Psoas muscle (tissue), 8 donors: ENCODE measurements around the gene ALG12. TPM values are rescaled to one million over a fixed set of nuclear protein-coding genes. Genes with fewer than 3 reads are reported as not detected.

Source experiments
- ATAC-seq, 4 donors: fragments of 200-7000 bp; cut with Tn5 transposase; one replicate each; pipeline ENCODE4 v1.9.1; 2020; ENCODE audit warnings: moderate library complexity in 3 of 4, mild to moderate bottlenecking in 2 of 4
- DNase-seq, 2 donors: peaks; one replicate each; pipeline ENCODE4 v3.0.0-alpha.2; 2020
- H3K27ac ChIP-seq: fragments of 200-600 bp; one replicate; pipeline ENCODE4 v1.8.0; 2022
- H3K27me3 ChIP-seq, 3 donors: fragments of 200-600 bp in 1 of 3; one replicate each; pipeline versions ENCODE4 v1.6.1 to v1.8.0; 2013 to 2022; ENCODE audit warnings: low read length in 2 of 3, mild to moderate bottlenecking in 2 of 3, moderate library complexity in 1 of 3; ENCODE audit not compliant: insufficient read depth in 3 of 3
- H3K36me3 ChIP-seq, 2 donors: fragments of 200-600 bp in 1 of 2; one replicate each; pipeline versions ENCODE4 v1.6.1 to v1.8.0; 2013 to 2022; ENCODE audit warnings: low read depth in 1 of 2, mild to moderate bottlenecking in 1 of 2, moderate library complexity in 1 of 2; ENCODE audit not compliant: insufficient read depth in 1 of 2
- H3K4me1 ChIP-seq: fragments of 200-600 bp; one replicate; pipeline ENCODE4 v1.8.0; 2022
- H3K4me3 ChIP-seq: fragments of 200-600 bp; one replicate; pipeline ENCODE4 v1.8.0; 2022; ENCODE audit warnings: mild to moderate bottlenecking
- H3K9me3 ChIP-seq: fragments of 200-600 bp; one replicate; pipeline ENCODE4 v1.8.0; 2022
- WGBS, 3 donors: extraction: QIAGEN DNeasy Blood & Tissue Kit; methylation state at CpG; one replicate each; pipeline versions ENCODE4 v1.1.6 to v1.1.7; 2013; 5-methylcytosine and 5-hydroxymethylcytosine counted together
- intact Hi-C, 2 donors: fragments of 100-400 bp; cut with DNase I; formaldehyde crosslinking; loops; one replicate each; pipeline versions ENCODE4 v1.11.0 to v1.14.2; 2022
- polyA plus RNA-seq, 3 donors: library from polyadenylated mRNA; stranded (reverse); fragments of 200-250 nt; gene quantifications; one replicate each; pipeline ENCODE4 v1.2.3, GENCODE V29; 2013
- total RNA-seq, 4 donors: library from RNA; stranded (reverse); fragmentation: NEBNext Ultra II Directional in 2 of 4; extraction: Animal tissue kit (Norgen Biotek cat#: 25700) in 2 of 4; gene quantifications; one replicate each; pipeline versions ENCODE4 v1.2.1 to v1.2.4, GENCODE V29; 2021 to 2023
- TF ChIP-seq, protein P1 (sequence below): fragments of 200-600 bp; IDR thresholded peaks from one replicate; pipeline ENCODE4 v1.8.0; 2022; ENCODE audit warnings: antibody characterized with exemption
- donor health status: healthy with polysubstance abuse.
- donor health status: DM: no; HTN: no; CAD: no; lungs with moderate emphysema.
- donor health status: Bipolar disorder and iron deficiency.
- donor health status: healthy.
- donor health status: DM: yes; HTN: yes; CAD: no.
- donor health status: DM: no; HTN: no; CAD: no.
- donor health status: DM: no; HTN: no; CAD: no.
- donor health status: DM: yes; HTN: yes; CAD: no.

The ALG12 gene
- total and polyA plus RNA-seq, 7 donors: 6.5 to 11.0 (median 8.2) TPM

- WGBS, 3 donors: 86 to 91% (median 89%) methylated on average over 12 of the region's 12 CpGs
- ATAC-seq: no peak
- DNase-seq: peak; percentile 13 to 42
- TF ChIP-seq, protein P1, sequence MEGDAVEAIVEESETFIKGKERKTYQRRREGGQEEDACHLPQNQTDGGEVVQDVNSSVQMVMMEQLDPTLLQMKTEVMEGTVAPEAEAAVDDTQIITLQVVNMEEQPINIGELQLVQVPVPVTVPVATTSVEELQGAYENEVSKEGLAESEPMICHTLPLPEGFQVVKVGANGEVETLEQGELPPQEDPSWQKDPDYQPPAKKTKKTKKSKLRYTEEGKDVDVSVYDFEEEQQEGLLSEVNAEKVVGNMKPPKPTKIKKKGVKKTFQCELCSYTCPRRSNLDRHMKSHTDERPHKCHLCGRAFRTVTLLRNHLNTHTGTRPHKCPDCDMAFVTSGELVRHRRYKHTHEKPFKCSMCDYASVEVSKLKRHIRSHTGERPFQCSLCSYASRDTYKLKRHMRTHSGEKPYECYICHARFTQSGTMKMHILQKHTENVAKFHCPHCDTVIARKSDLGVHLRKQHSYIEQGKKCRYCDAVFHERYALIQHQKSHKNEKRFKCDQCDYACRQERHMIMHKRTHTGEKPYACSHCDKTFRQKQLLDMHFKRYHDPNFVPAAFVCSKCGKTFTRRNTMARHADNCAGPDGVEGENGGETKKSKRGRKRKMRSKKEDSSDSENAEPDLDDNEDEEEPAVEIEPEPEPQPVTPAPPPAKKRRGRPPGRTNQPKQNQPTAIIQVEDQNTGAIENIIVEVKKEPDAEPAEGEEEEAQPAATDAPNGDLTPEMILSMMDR: no peak
- intact Hi-C loops: no loop called here
- Histone ChIP-seq H3K27ac (no peak overlapping the region), H3K9me3 (no peaks in the 10 kb centered on the region), H3K4me3 (no peak overlapping the region), H3K36me3 (peaks cover under 1 to 4% of the 10 kb centered on the region in 2 donors), H3K4me1 (peaks cover 39% of the 10 kb centered on the region), H3K27me3 (no peaks in the 10 kb centered on the region)
Observed at GRCh38 chr22:49957826-49958365, 39.7 kb upstream of the ALG12 start.

DNA sequence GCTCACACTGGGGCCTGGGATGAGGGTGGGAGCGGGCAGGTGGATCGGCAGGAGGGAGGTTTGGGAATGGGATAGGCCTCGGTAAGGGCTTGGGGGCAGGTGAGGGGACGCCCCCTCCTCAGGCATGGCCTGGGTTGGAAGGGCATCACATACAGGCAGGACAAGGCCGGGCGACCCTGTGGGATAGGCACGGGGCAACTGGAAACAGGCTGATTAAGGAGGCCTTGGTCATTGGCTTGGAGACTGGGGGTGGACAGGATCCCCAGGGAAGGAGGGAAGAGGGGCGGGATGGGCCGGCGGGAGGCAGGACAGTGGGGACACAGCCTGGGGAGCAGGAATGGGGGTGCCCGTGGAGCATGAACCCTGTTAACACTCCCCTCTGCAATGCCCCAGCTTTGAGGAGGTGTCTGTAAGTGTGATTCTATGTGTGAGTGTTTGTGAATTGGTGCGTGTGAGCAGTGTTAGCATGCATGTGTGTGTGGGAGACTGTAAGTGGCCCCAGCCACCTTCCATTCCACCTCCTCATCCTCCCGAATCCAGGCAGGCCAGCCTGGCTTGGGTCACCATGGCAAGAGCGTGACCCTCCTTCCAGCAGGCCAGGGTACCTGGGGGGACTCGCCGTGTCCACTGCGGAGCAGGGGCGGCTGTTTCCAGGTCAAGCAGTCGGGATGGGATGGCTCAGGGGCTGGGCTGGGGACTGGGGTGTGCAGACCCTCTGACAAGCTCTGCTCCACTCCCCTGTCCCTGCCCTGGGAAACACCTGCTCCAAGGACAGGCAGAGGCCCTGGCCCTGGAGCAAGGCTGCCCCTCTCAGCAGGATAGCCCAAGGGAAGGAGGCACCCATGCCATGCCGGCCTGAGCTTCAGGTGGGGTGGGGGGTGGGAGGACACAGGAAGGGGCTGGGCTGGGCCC, 38.9 kb upstream of the ALG12 start:
- Histone ChIP-seq H3K27ac (no peak overlapping the region), H3K9me3 (no peaks in the 10 kb centered on the region), H3K4me1 (peaks cover 40% of the 10 kb centered on the region), H3K4me3 (no peak overlapping the region), H3K27me3 (no peaks in the 10 kb centered on the region), H3K36me3 (no peaks in the 10 kb centered on the region)
- peak; percentile 13 to 42 for DNase-seq
- intact Hi-C loops: no loop called here
- TF ChIP-seq, protein P1: no peak
- no peak for ATAC-seq
- 87 to 91% (median 90%) methylated on average over 20 of the region's 20 CpGs for WGBS, 3 donors

DNA sequence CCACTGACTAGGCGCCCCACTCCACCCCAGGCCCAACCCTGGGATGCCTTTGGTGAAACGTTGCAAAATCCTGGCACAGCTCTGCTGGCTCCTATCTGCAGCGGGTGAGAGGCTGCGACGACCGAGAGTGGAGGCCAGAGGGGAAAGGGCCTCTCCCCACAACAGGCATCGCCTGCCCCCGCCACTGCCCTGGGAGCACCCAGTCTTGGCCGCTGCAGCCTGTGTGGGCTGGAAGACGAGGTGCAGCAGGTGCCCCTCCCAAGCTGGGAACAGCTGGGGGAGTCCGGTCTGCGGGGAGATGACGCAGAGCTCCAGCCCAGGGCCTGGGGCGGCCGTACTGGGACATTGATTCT, 38.2 kb upstream of the ALG12 start:
- ATAC-seq (no peak), DNase-seq (peak; percentile 33 to 58)

GRCh38 chr22:49955581-49956417, 37.6 kb upstream of the ALG12 start:
- H3K36me3 ChIP-seq: no peaks in the 10 kb centered on the region
- H3K4me1 ChIP-seq: peaks cover 40% of the 10 kb centered on the region
- H3K4me3 ChIP-seq: no peak overlapping the region
- DNase-seq (peak; percentile 14 to 43), ATAC-seq (no peak)
- no peaks in the 10 kb centered on the region for H3K9me3 ChIP-seq
- H3K27me3 ChIP-seq: no peaks in the 10 kb centered on the region
- TF ChIP-seq, protein P1: no peak
- intact Hi-C loops: no loop called here
- peak overlapping the region; percentile 89 for H3K27ac ChIP-seq
- WGBS, 3 donors: 79 to 91% (median 82%) methylated on average over 22 of the region's 22 CpGs

More for the DNA sequence above, 38.2 kb upstream of the ALG12 start:
- WGBS, 3 donors: 72 to 76% (median 75%) methylated on average over 15 of the region's 15 CpGs
- no peaks in the 10 kb centered on the region for H3K9me3 ChIP-seq
- H3K27ac ChIP-seq: no peak overlapping the region
- peaks cover 40% of the 10 kb centered on the region for H3K4me1 ChIP-seq
- no peaks in the 10 kb centered on the region for H3K36me3 ChIP-seq
- intact Hi-C loops: no loop called here
- H3K4me3 ChIP-seq: no peak overlapping the region
- no peaks in the 10 kb centered on the region for H3K27me3 ChIP-seq
- TF ChIP-seq, protein P1: no peak
